Prostate gland (tissue), 2 donors: ENCODE data around the gene LRRC14B. TPM values are rescaled to one million over a fixed set of nuclear protein-coding genes. Genes with fewer than 3 reads are reported as not detected.
A peak's percentile ranks its signal among the peaks of the same experiment; 100 is the strongest.
"Not testable (repeated sequence)": the region's sequence is repeated elsewhere in the genome, so short reads cannot be mapped to it uniquely, and the experiment has no call there.

Experiments used
- DNase-seq: peaks from one replicate; pipeline ENCODE4 v3.0.0-alpha.2; 2019; ENCODE audit warnings: low spot score
- H3K27ac ChIP-seq, 2 donors: fragments of 200-600 bp; sonication (generic); 2 replicates each; pipeline ENCODE4 v1.5.1; 2017 to 2019
- H3K27me3 ChIP-seq: fragments of 200-600 bp; sonication (generic); replicated peaks from 2 replicates; pipeline ENCODE4 v1.5.1; 2019; ENCODE audit not compliant: insufficient read depth
- H3K36me3 ChIP-seq, 2 donors: fragments of 200-600 bp; sonication (generic); 1 replicate in 1 of 2; 2 replicates in 1 of 2; pipeline versions ENCODE4 v1.5.1 to v1.8.1; 2017 to 2019
- H3K4me1 ChIP-seq: fragments of 200-600 bp; sonication (generic); replicated peaks from 2 replicates; pipeline ENCODE4 v1.5.1; 2019
- H3K4me3 ChIP-seq, 2 donors: fragments of 200-600 bp; sonication (generic); 2 replicates each; pipeline ENCODE4 v1.5.1; 2017 to 2019
- H3K9me3 ChIP-seq: fragments of 200-600 bp; sonication (generic); 2 replicates; pipeline ENCODE4 v1.5.1; 2017
- CTCF ChIP-seq, 4 experiments: fragments of 200-600 bp in 2 of 4; fragments of 450-650 bp in 2 of 4; sonication (generic) in 2 of 4; IDR thresholded peaks; 1 replicate in 3 of 4; 2 replicates in 1 of 4; pipeline ENCODE4 v1.5.1; 2016 to 2019; ENCODE audit warnings: antibody characterized with exemption in 4 of 4, mild to moderate bottlenecking in 2 of 4, moderate library complexity in 2 of 4
- POLR2A ChIP-seq: fragments of 450-650 bp; IDR thresholded peaks from one replicate; pipeline ENCODE4 v1.6.1; 2016; ENCODE audit warnings: antibody characterized with exemption, mild to moderate bottlenecking
- POLR2AphosphoS5 ChIP-seq: sonication (generic); formaldehyde crosslinking; IDR thresholded peaks from one replicate; pipeline ENCODE4 v1.6.1; 2017; ENCODE audit warnings: antibody characterized with exemption
- WGBS: methylation state at CpG from one replicate; pipeline ENCODE4 v1.1.5; 2018; 5-methylcytosine and 5-hydroxymethylcytosine counted together
- intact Hi-C: fragments of 100-400 bp; cut with DNase I; formaldehyde crosslinking; loops from one replicate; pipeline ENCODE4 v1.14.2; 2022
- total RNA-seq, 2 donors: library from RNA; depleted of rRNA; stranded (reverse); fragments of >200 nt; gene quantifications; one replicate each; pipeline ENCODE4 v1.1.0, GENCODE V29; 2016

LRRC14B gene
- total RNA-seq, 2 donors from 2014 or later: 1.0 TPM; not detected in 1

GRCh38 chr5:208449-209114 lies 17.3 kb downstream of the LRRC14B start:
- no peaks in the 10 kb centered on the region for H3K27me3 ChIP-seq
- DNase-seq: no peak
- WGBS: 77% methylated on average over 13 of the region's 15 CpGs
- H3K9me3 ChIP-seq: no peaks in the 10 kb centered on the region
- TF ChIP-seq CTCF (IDR thresholded peaks at IDR 0.05) (no peak), POLR2AphosphoS5 (no peak), POLR2A (no peak)
- H3K27ac ChIP-seq: no peak overlapping the region
- H3K4me1 ChIP-seq: no peaks in the 10 kb centered on the region
- no peak overlapping the region for H3K4me3 ChIP-seq
- intact Hi-C loops: no loop called here
- no peaks in the 10 kb centered on the region for H3K36me3 ChIP-seq

- Histone ChIP-seq H3K4me1 (no peaks in the 10 kb centered on the region), H3K27me3 (no peaks in the 10 kb centered on the region), H3K27ac (no peak overlapping the region), H3K36me3 (no peaks in the 10 kb centered on the region), H3K4me3 (no peak overlapping the region), H3K9me3 (no peaks in the 10 kb centered on the region)
- intact Hi-C loops: no loop called here
- WGBS: 92% methylated on average over 12 of the region's 12 CpGs
- DNase-seq: no peak
- TF ChIP-seq CTCF (IDR thresholded peaks at IDR 0.05): no peak
Measured at GRCh38 chr5:213803-214395, 22.6 kb downstream of the LRRC14B start.

GRCh38 chr5:215256-215655 lies 24.0 kb downstream of the LRRC14B start:
- H3K27me3 ChIP-seq, DNase-seq, H3K4me1 ChIP-seq, H3K4me3 ChIP-seq, intact Hi-C loops, H3K36me3 ChIP-seq, H3K9me3 ChIP-seq, H3K27ac ChIP-seq: not testable (repeated sequence)
- 82% methylated on average over 2 of the region's 2 CpGs for WGBS

GRCh38 chr5:216076-216475 lies 24.8 kb downstream of the LRRC14B start:
- H3K27ac ChIP-seq, DNase-seq, intact Hi-C loops, H3K9me3 ChIP-seq, H3K36me3 ChIP-seq, H3K4me1 ChIP-seq, H3K27me3 ChIP-seq, H3K4me3 ChIP-seq: not testable (repeated sequence)
- WGBS: 83% methylated on average over 9 of the region's 10 CpGs

GRCh38 chr5:217494-218456 lies 26.5 kb downstream of the LRRC14B start, which contains the start of the genes CCDC127 and SDHA:
Gene CCDC127 (minus strand): TSS chr5:218153. CDS start chr5:216849, 1,304 bp downstream.
Gene SDHA (plus strand): TSS chr5:218320. CDS start chr5:218356, 36 bp downstream.
- Histone ChIP-seq H3K27ac (peak within 1 kb of the TSS; percentile 81 to 87), H3K4me3 (peak within 1 kb of the TSS; percentile 98 to 100)
- DNase-seq: peak; percentile 94
- H3K36me3 ChIP-seq, intact Hi-C loops, H3K27me3 ChIP-seq, H3K4me1 ChIP-seq, H3K9me3 ChIP-seq: not testable (repeated sequence)
- 1% methylated on average over 30 of the region's 75 CpGs for WGBS
- TF ChIP-seq POLR2AphosphoS5: peak; percentile 95
- TF ChIP-seq POLR2A: peak; percentile 94
- peak in 3 of 4 experiments; percentile 45 to 59 (median 56) for TF ChIP-seq CTCF (IDR thresholded peaks at IDR 0.05)
